Tibial nerve (tissue), 4 donors: ENCODE results near the gene CCDC85B.

ENCODE experiments used
- EP300 ChIP-seq, 2 donors: sonication (generic); formaldehyde crosslinking; IDR thresholded peaks; one replicate each; pipeline ENCODE4 v1.6.1; 2017; ENCODE audit warnings: antibody characterized with exemption in 2 of 2, mild to moderate bottlenecking in 1 of 2
- TF ChIP-seq, protein P1 (sequence below), 5 experiments: fragments of 200-600 bp in 3 of 5; fragments of 450-650 bp in 2 of 5; sonication (generic) in 3 of 5; IDR thresholded peaks; one replicate each; pipeline ENCODE4 v1.5.1; 2016 to 2019; ENCODE audit warnings: antibody characterized with exemption in 5 of 5, mild to moderate bottlenecking in 3 of 5, moderate library complexity in 2 of 5

DNA sequence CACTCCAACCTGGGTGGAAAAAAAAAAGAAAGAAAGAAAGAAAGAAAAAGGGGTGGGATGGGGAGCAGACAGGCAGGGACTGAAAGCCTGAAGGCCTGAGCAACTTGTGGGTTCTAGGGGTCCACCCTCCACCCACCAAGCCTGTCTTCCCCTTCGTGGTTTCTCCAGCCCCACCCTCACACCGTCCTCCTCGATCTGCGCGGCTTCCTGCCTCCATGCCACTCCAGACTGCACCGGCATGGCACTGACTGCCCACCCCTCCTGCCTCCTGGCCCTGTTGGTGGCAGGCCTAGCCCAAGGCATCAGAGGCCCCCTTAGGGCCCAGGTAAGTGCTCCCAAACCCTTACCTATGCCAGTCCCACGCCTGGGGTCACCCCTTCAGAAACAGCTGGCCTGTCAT lies 10.9 kb upstream of the CCDC85B start, which contains the start of gene CTSW:
- no peak for TF ChIP-seq EP300 (IDR thresholded peaks at IDR 0.05)
- TF ChIP-seq, protein P1, sequence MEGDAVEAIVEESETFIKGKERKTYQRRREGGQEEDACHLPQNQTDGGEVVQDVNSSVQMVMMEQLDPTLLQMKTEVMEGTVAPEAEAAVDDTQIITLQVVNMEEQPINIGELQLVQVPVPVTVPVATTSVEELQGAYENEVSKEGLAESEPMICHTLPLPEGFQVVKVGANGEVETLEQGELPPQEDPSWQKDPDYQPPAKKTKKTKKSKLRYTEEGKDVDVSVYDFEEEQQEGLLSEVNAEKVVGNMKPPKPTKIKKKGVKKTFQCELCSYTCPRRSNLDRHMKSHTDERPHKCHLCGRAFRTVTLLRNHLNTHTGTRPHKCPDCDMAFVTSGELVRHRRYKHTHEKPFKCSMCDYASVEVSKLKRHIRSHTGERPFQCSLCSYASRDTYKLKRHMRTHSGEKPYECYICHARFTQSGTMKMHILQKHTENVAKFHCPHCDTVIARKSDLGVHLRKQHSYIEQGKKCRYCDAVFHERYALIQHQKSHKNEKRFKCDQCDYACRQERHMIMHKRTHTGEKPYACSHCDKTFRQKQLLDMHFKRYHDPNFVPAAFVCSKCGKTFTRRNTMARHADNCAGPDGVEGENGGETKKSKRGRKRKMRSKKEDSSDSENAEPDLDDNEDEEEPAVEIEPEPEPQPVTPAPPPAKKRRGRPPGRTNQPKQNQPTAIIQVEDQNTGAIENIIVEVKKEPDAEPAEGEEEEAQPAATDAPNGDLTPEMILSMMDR (IDR thresholded peaks at IDR 0.05) = no peak
